HG03103 (cell line): Measurements from ENCODE around the gene KLK14.

ENCODE experiments used
- ATAC-seq: cut with Tn5 transposase; IDR thresholded peaks from one replicate; pipeline ENCODE4 v1.9.1; 2021; ENCODE audit warnings: low read depth; ENCODE audit not compliant: unreplicated experiment

The KLK14 gene

GRCh38 chr19:51108805-51109146 is 26.1 kb upstream of the KLK14 start:
- peak; percentile 23 for ATAC-seq

GRCh38 chr19:51108066-51108804 is 25.5 kb upstream of the KLK14 start, which contains the start of gene CTU1:
CTU1 (minus strand) TSS chr19:51108409; CDS start chr19:51104569, 3,840 bp downstream.
- ATAC-seq: peak; percentile 95

DNA sequence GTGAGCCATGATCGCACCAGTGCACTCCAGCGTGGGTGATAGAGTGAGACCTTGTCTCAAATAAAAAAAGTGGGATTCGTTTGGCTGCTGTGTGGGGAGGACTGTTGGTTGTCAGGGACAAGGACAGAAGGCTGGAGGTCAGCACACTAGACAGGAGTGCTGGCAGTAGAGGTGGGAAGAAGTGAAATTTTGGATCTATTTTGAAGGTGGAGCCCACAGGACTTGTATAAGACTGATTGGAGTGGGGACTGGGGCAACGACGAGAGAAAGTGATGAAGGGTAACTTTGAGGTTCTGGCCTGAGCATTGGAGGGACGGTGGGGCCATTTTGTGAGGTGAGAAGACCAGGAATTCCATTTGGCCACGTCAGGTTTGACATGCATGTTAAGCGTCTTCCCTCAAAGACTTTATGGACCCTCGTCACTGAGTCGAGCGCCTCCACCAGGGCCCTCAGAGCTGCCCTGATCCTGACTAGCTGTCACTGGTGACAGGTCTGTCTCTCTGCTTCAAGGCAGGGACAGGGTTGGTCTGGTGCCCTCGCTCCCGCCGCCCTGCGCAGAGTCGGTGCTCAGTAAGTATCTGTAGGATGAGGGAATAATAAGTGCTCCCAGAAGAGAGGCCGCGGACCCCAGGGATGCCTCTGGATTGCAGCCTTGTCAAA is 24.8 kb upstream of the KLK14 start:
- ATAC-seq: no peak

- no peak for ATAC-seq
Observed at GRCh38 chr19:51103926-51104341, 21.2 kb upstream of the KLK14 start.

- no peak for ATAC-seq
Observed at GRCh38 chr19:51102991-51103390, 20.3 kb upstream of the KLK14 start.

DNA sequence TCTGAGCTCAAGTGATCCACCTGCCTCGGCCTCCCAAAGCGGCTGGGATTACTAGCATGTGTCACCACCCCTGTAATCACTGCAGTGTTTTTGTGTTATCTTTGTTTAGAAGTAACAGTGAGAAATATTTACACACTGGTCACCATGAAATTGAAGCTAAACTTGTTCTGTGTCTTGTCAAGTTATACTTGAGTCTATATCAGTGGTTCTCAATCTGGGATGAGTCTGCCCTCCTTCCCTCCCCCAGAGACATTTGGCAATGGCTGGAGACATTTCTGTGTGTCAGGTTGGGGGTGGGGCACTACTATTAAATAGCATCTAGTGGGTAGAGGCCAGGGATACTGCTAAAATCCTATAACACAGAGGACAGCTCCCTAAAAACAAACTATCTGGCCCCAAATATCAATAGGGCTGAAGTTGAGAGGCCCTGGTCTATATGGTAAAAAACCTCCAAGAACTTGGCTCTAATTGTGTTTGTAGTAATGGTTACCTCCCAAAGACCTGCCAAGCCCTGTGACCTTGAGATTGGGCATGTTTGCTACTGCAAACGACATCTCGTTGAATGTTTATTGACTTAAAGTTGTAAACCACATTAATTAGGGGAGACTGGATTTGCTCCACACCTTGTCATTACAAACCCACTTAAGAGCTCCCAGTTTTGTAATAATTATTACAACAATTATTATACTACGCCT is 18.6 kb upstream of the KLK14 start:
- no peak for ATAC-seq

DNA sequence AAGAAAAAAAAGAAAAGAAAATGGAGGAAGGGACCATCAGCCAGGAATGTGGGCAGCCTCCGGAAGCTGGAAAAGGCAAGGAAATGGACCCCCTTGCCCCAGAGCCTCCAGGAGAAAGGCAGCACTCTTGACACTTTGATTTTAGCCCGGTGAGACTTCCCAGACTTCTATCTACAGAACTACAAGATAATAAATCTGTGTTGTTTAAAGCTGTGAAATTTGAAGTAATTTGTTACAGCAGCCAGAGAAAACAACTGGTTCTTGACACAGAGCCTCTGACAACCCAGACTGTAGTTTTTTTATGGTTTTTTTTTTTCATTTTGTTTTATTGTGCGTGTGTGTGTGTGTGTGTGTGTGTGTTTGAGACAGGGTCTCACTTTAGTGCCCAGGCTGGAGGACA is 17.9 kb upstream of the KLK14 start:
- no peak for ATAC-seq

- no peak for ATAC-seq
Observed at GRCh38 chr19:51099047-51099382, 16.3 kb upstream of the KLK14 start.

- no peak for ATAC-seq
Observed at GRCh38 chr19:51098365-51099046, 15.8 kb upstream of the KLK14 start.

- ATAC-seq: no peak
Observed at GRCh38 chr19:51097796-51098195, 15.1 kb upstream of the KLK14 start.

DNA sequence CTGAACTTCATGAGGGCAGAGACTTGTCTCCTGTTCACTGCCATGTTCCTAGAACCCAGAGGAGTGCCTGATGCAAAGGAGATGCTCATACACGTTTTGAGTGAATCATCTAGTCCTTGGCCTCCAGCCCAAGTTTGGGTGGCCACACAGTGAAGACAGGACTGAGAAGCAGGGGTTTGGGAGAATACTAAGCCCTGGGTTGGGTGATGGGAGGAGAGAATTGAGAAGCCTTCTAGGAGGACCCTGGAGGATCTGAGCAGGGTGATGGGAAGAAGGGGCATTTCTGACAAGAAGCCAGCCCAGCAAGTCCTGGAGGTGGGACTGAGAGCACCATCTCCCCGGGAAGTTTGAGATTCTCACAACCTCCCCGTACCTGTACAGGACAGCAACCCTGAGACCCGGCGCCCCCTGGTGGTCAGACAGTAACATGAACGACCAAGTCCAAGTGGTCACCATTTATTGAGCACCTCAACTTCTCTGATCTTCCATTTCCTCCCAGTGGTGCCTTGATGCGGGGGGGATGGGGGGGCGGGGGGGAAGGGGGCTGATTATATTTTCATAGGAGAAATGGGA is 14.6 kb upstream of the KLK14 start:
- no peak for ATAC-seq

GRCh38 chr19:51096473-51097165 is 13.9 kb upstream of the KLK14 start:
- ATAC-seq: no peak

DNA sequence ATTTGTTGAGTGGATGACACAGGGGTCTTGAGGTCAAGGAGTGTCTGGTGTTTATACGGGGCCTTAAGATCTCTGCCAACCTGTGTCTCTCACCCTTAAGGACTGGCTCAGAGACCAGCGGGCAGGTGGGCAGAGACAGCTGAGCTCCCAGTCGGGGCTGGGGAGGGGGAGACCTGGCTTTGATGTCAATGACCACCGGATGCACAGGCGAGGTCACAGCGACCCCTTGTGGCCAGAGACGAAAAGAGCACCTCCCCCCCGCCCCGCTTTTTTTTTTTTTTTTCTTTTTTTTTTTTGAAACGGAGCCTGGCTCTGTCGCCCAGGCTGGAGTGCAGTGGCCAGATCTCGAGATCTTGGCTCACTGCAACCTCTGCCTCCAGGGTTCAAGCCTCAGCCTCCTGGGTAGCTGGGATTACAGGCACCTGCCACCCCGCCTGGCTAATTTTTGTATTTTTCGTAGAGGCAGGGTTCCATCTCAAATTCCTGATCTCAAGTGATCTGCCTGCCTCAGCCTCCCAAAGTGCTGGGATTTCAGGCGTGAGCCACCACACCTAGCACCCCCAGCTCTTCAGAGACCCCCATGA is 12.1 kb upstream of the KLK14 start:
- ATAC-seq: no peak

DNA sequence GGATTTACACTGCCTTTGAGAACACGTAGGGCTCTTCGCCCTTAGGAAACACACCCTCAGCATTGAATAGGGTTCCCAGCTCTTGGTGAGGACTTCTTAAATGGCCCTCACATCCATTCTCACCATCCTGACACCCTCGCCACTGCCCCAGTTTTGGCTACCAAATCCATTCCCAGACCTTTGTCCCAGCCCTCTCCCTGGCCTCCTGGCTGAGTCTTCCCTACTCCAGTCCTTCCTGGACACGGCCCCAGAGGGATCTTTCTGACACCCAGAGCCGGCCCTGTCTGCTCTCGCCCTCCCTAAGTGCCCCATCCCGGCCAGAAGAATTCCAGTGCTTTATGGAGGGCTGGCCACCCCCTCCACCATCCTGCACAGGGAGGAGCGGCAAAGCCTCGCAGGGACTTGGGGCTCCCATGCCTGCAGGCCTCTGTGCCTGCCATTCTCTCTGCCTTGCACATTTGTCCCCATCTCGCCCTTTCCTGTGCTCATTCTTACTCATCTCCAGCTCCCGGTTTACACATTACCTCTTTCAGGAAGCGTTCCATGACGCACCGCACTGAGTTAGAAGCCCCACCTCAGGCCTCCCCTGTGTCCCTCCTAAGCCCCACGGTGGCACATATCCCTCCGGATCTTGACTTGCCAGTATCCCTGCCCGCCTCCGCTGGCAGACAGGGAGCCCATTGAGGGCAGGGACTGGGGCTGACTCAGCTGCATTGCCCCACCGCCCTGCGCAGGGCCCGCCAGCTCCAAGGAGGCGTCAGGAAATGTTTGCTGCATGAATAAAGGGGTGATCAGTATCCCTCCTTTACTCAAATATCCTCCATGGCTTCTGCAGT is 11.0 kb upstream of the KLK14 start:
- no peak for ATAC-seq

- ATAC-seq: no peak
Observed at GRCh38 chr19:51093101-51093500, 10.4 kb upstream of the KLK14 start.

DNA sequence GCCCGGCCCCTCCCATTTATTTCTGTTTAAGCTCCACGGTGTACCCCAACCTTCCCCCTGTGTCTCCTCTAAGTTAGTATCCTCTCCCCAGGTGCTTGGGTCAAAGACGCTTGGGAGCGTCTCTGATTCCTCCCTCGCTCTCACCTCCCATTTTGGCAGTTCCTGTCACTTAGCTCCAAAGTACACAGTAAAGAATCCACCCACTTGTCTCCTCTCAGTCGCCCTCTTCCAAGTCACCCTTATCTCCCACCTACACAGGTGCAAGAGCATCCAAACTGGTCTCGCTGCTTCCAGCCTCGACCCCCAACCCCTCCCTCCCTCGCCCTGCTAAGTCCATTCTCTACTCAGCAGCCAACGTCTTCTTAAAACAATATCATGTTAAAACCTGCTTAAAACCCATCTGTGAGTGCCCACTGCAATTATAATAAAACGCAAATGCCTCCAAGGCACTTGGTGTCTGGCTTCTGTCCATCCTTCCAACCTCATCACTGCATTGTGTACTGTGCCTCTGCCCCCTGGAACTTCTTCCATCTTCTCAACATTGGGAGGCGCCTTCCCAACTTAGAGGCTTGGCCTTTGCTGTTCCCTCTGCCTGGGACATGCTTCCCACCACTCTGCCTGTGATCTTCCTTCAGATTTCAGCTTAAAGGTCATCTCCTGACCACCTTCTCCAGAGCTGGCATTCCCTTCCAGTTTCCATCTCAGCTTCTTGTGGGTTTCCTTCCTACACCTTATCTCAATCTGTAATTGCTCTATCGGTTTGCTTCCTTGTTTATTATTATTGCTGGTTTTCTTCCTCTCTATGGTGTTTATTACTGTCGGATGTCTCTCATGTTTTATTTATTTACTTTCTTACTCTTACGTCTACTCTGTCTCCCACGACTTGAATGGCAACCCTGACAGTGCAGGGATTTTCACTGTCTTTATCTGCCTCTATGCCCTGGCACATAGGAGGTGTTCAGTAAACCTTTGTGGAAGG is 9.5 kb upstream of the KLK14 start:
- ATAC-seq: no peak

DNA sequence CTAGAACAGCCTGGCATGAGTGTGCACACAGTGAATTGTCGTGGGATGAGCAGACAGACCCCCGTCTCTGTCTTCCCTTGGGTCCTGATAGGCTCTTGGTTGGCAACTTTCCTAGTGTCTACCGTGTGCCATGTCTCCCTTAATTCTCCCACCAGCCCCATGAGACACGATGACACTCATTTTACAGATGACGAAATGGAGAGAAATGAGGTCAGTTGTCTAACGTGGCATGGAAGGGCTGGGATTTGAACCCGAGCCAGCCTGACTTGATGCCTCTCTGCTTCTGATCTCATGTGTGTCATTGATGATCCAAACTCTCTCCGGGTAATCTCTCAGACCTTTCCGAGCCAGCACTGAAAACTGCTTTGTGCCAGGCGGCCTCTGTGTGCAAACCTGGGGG is 8.4 kb upstream of the KLK14 start:
- no peak for ATAC-seq

- no peak for ATAC-seq
Observed at GRCh38 chr19:51090471-51090870, 7.8 kb upstream of the KLK14 start.
